Endothelial cell of umbilical vein (primary cell): Measurements from ENCODE around the gene BLOC1S4. TPM values are rescaled to one million over a fixed set of nuclear protein-coding genes. Genes with fewer than 3 reads are reported as not detected.

ENCODE experiments used
- BruUV-seq: library from RNA; stranded (reverse); fragments of 400-500 nt; replicated peaks from 2 replicates; lab custom pipeline; 2021; lab: Mats Ljungman, UMichigan
- CTCF ChIA-PET: fragments of 300-600, 350-600 bp; sonication (Branson Sonifier 250); formaldehyde crosslinking; loops from one replicate; lab custom pipeline; 2021; ENCODE audit warnings: antibody characterized with exemption, inconsistent platforms; lab: Charles Lee
- POLR2A ChIA-PET: fragments of 300-600, 350-600 bp; sonication (Branson Sonifier 250); formaldehyde crosslinking; loops from one replicate; lab custom pipeline; 2021; ENCODE audit warnings: antibody characterized with exemption, inconsistent platforms; lab: Charles Lee
- DNase-seq: peaks from one replicate; pipeline ENCODE4 v3.0.0-alpha.2; 2011; ENCODE audit warnings: low read depth, low spot score
- FAIRE-seq: peaks from 2 replicates; lab custom pipeline; 2011; peaks lifted over from hg19 to GRCh38; lab: Jason Lieb, UNC
- H2AFZ ChIP-seq: 2 replicates; pipeline ENCODE4 v1.6.0; 2012; ENCODE audit warnings: low read depth, low read length, control low read depth, inconsistent platforms
- H3K27ac ChIP-seq: 2 replicates; pipeline ENCODE4 v1.5.1; 2011; ENCODE audit warnings: low read depth, mild to moderate bottlenecking, control low read depth, low read length, moderate library complexity; ENCODE audit not compliant: insufficient read depth
- H3K27me3 ChIP-seq, 2 experiments: 2 replicates each; pipeline versions ENCODE4 v1.6.0 to v1.6.1; 2011; ENCODE audit warnings: low read length in 2 of 2, mixed read lengths in 1 of 2; ENCODE audit not compliant: control insufficient read depth in 2 of 2, insufficient read depth in 2 of 2
- H3K36me3 ChIP-seq, 2 experiments: 2 replicates in 1 of 2; 3 replicates in 1 of 2; pipeline ENCODE4 v1.5.1; 2011; ENCODE audit warnings: low read length in 2 of 2, mild to moderate bottlenecking in 1 of 2, moderate library complexity in 1 of 2; ENCODE audit not compliant: control insufficient read depth in 2 of 2, insufficient read depth in 2 of 2; ENCODE audit errors: extremely low read depth in 1 of 2
- H3K4me1 ChIP-seq: 3 replicates; pipeline ENCODE4 v1.5.1; 2011; ENCODE audit warnings: mild to moderate bottlenecking, low read length; ENCODE audit not compliant: control insufficient read depth, insufficient read depth; ENCODE audit errors: extremely low read depth
- H3K4me2 ChIP-seq: 2 replicates; pipeline ENCODE4 v1.6.1; 2011; ENCODE audit warnings: low read length, control low read depth, mixed read lengths; ENCODE audit not compliant: insufficient read depth
- H3K4me3 ChIP-seq, 3 experiments: fragments of 200-600 bp in 1 of 3; sonication (generic), shearing (Covaris generic) in 1 of 3; replicated peaks in 1 of 3; 2 replicates each; pipeline ENCODE4 v1.5.1; 2011 to 2016; ENCODE audit warnings: control low read depth in 3 of 3, low read length in 3 of 3, mild to moderate bottlenecking in 2 of 3, inconsistent platforms in 1 of 3, low read depth in 1 of 3, moderate library complexity in 1 of 3; ENCODE audit not compliant: insufficient read depth in 1 of 3
- H3K79me2 ChIP-seq: 2 replicates; pipeline ENCODE4 v1.6.0; 2012; ENCODE audit warnings: low read length, inconsistent platforms; ENCODE audit not compliant: control insufficient read depth, insufficient read depth
- H3K9ac ChIP-seq: replicated peaks from 2 replicates; pipeline ENCODE3; 2011; ENCODE audit warnings: low read length, control low read depth; ENCODE audit not compliant: insufficient read depth; ENCODE audit errors: extremely low read depth
- H3K9me1 ChIP-seq: replicated peaks from 3 replicates; pipeline ENCODE4 v1.6.0; 2011; ENCODE audit warnings: mild to moderate bottlenecking, low read length; ENCODE audit not compliant: control insufficient read depth, insufficient read depth; ENCODE audit errors: extremely low read depth
- H3K9me3 ChIP-seq: replicated peaks from 2 replicates; pipeline ENCODE4 v1.5.1; 2012; ENCODE audit warnings: low read length, inconsistent platforms; ENCODE audit not compliant: control insufficient read depth, insufficient read depth
- H4K20me1 ChIP-seq: replicated peaks from 2 replicates; pipeline ENCODE3; 2011; ENCODE audit warnings: mild to moderate bottlenecking, low read length; ENCODE audit not compliant: control insufficient read depth, insufficient read depth; ENCODE audit errors: extremely low read depth
- CTCF ChIP-seq, 2 donors: IDR thresholded peaks; 1 replicate in 1 of 2; 2 replicates in 1 of 2; pipeline ENCODE4 v1.5.1; 2011; ENCODE audit warnings: low read length in 2 of 2, mild to moderate bottlenecking in 2 of 2, moderate library complexity in 2 of 2, control low read depth in 1 of 2, inconsistent platforms in 1 of 2, low read depth in 1 of 2; ENCODE audit not compliant: insufficient read depth in 1 of 2; ENCODE audit errors: extremely low read depth in 1 of 2
- EZH2 ChIP-seq: IDR thresholded peaks from 2 replicates; pipeline ENCODE4 v1.6.1; 2012; ENCODE audit warnings: borderline replicate concordance, low read depth, mild to moderate bottlenecking, moderate library complexity, low read length, inconsistent platforms; ENCODE audit not compliant: severe bottlenecking
- GATA2 ChIP-seq: IDR thresholded peaks from 2 replicates; pipeline ENCODE4 v1.7.0; 2011; ENCODE audit warnings: low read depth, mild to moderate bottlenecking, moderate library complexity, mixed read lengths, low read length; ENCODE audit not compliant: insufficient read length, insufficient read depth
- JUN ChIP-seq: IDR thresholded peaks from 2 replicates; pipeline ENCODE4 v1.6.1; 2011; ENCODE audit warnings: borderline replicate concordance, low read depth; ENCODE audit not compliant: insufficient read length, insufficient read depth
- MAX ChIP-seq: IDR thresholded peaks from 2 replicates; pipeline ENCODE4 v1.6.1; 2011; ENCODE audit not compliant: insufficient read depth, insufficient read length
- dilution Hi-C: fragments of 300-500 bp; cut with MboI; formaldehyde crosslinking; loops from one replicate; pipeline ENCODE4 v1.15.0; 2019; ENCODE audit warnings: low sequenced_read_pairs; ENCODE audit not compliant: extremely low pct_ligation_motif_present
- intact Hi-C: fragments of 100-400 bp; cut with micrococcal nuclease; formaldehyde crosslinking; loops from one replicate; pipeline ENCODE4 v1.10.0; 2022
- polyA plus RNA-seq, 4 experiments: library from polyadenylated mRNA; depleted of rRNA in 3 of 4; stranded (reverse) in 3 of 4; unstranded in 1 of 4; fragments of >200 nt; gene quantifications; 2 replicates each; pipeline versions ENCODE4 v1.2.1 to v1.2.3, GENCODE V29; 2011 to 2012; ENCODE audit warnings: missing spikeins in 1 of 4
- total RNA-seq: library from RNA; stranded (reverse); gene quantifications from 2 replicates; pipeline ENCODE4 v1.2.3, GENCODE V29; 2021

BLOC1S4 gene
- total and polyA plus RNA-seq, 2 donors (not counting 3 experiments of a cell fraction or from before 2014, with no cell fraction given): 12.7 to 16.9 TPM

- CTCF ChIA-PET: interaction anchor here (1.4 kb wide), 1 partner anchor 12 kb away, joined by 7 read pairs; no protein-coding TSS in a partner anchor
- H3K27ac ChIP-seq: no peak overlapping the region
- intact Hi-C loops (no loop called here), dilution Hi-C loops (no loop called here)
- H2AFZ ChIP-seq: no peak overlapping the region
- no peaks in the 10 kb centered on the region for H3K9me1 ChIP-seq
- no peak overlapping the region for H3K4me2 ChIP-seq
- POLR2A ChIA-PET: no interaction called here
- H3K79me2 ChIP-seq: no peaks in the 10 kb centered on the region
- BruUV-seq: no TSS peak
- H4K20me1 ChIP-seq: no peaks in the 10 kb centered on the region
- H3K9ac ChIP-seq: no peak overlapping the region
- H3K4me1 ChIP-seq: no peaks in the 10 kb centered on the region
- H3K27me3 ChIP-seq: no peaks in the 10 kb centered on the region
- no peak for FAIRE-seq
- H3K9me3 ChIP-seq: no peaks in the 10 kb centered on the region
- H3K4me3 ChIP-seq: no peak overlapping the region
- DNase-seq: no peak
- TF ChIP-seq EZH2 (no peak), CTCF (IDR thresholded peaks at IDR 0.05; ENCODE audit: extremely low read depth in 1 of 2, insufficient read depth in 1 of 2, low read depth in 1 of 2, low read length in 2 of 2) (no peak), JUN (no peak), MAX (no peak), GATA2 (no peak)
- H3K36me3 ChIP-seq: no peaks in the 10 kb centered on the region
Measured at GRCh38 chr4:6686104-6686787, 29.7 kb upstream of the BLOC1S4 start.
